Measurements from ENCODE around the gene NUTF2.

The NUTF2 gene

DNA sequence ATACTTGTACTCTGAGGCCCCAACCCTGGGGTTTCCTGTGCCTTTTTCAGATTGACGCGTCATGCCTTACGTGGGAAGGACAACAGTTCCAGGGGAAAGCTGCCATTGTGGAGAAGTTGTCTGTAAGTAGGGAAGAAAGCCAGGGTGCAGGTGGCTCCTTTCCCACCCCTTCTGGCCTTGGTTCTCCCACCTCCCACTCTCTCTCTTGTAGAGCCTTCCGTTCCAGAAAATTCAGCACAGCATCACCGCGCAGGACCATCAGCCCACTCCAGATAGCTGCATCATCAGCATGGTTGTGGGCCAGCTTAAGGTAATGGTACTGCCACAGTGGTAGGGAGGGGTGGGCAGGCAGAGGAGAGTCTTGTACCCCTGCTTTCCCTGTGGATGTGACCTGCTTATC lies 21.6 kb downstream of the NUTF2 start:
- H3K27ac ChIP-seq: no peak overlapping the region
- TF ChIP-seq, protein P1, sequence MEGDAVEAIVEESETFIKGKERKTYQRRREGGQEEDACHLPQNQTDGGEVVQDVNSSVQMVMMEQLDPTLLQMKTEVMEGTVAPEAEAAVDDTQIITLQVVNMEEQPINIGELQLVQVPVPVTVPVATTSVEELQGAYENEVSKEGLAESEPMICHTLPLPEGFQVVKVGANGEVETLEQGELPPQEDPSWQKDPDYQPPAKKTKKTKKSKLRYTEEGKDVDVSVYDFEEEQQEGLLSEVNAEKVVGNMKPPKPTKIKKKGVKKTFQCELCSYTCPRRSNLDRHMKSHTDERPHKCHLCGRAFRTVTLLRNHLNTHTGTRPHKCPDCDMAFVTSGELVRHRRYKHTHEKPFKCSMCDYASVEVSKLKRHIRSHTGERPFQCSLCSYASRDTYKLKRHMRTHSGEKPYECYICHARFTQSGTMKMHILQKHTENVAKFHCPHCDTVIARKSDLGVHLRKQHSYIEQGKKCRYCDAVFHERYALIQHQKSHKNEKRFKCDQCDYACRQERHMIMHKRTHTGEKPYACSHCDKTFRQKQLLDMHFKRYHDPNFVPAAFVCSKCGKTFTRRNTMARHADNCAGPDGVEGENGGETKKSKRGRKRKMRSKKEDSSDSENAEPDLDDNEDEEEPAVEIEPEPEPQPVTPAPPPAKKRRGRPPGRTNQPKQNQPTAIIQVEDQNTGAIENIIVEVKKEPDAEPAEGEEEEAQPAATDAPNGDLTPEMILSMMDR (conservative IDR thresholded peaks at IDR 0.05): no peak
- no peak for TF ChIP-seq ZFX (IDR thresholded peaks at IDR 0.05)

DNA sequence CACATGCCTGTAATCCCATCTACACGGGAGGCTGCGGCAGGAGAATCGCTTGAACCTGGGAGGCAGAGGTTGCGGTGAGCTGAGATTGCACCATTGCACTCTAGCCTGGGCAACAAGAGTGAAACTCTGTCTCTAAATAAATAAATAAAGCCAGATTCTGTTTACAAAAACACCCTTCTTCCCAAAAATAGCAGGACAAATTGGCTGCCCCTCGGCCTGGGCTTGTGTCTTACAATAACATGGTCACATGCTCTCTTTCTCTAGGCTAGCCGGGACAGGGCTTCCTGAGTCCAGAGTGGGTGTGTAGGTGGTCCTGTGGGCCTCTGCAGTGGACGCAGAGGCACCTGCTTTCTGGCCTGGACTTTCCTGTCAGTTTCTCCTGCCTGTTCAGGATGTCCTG lies 22.9 kb downstream of the NUTF2 start:
- TF ChIP-seq, protein P1 (conservative IDR thresholded peaks at IDR 0.05): no peak
- no peak for TF ChIP-seq ZFX (IDR thresholded peaks at IDR 0.05)

DNA sequence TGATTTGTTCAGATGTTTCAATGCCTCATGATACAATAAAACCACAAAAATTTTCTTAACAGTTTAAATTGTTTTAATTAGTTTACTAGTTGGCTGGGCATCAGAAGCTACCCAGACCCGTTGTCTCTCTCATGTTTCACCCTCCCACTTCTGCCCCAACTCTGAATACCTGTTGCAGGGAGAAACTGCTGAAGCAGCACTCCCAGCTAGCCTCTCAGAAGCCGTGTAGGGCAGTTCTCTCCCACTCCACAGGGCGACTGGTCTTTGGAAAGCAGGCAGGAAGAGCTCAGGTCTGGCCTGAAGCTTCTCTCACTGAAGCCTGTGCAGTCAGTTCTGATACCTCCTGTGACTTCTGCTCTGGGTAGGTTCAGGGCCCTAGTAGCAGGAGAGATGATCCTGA lies 24.5 kb downstream of the NUTF2 start:
- TF ChIP-seq, protein P1 (conservative IDR thresholded peaks at IDR 0.05): no peak
- TF ChIP-seq ZFX (IDR thresholded peaks at IDR 0.05): no peak
- no peak overlapping the region for H3K27ac ChIP-seq

More for the DNA sequence above, 22.9 kb downstream of the NUTF2 start:
- H3K27ac ChIP-seq: no peak overlapping the region

DNA sequence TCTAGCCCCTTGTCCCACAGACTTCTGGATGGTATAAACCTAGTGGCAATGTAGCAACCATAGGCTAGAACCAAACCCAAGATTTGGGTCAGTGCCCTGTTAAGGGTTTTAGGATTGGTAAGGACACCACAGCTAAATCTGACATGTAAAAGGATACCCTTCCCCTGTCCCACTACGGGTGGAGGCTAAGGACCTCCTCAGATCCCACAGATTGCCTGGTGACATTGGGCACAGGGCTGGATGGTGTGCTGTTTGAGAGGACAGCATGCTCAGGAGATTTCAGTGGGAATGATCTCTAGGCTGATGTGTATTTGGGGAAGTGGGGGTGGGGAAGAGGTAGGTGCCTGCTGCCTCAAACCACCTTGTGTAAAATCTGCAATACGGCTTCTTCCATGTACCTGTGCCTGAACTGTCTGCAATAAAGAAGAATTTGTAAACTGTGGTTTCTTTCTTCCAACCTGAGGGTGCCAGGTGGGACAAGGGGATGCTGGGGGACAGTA lies 25.4 kb downstream of the NUTF2 start:
- TF ChIP-seq, protein P1 (conservative IDR thresholded peaks at IDR 0.05): no peak
- TF ChIP-seq ZFX (IDR thresholded peaks at IDR 0.05): no peak
- H3K27ac ChIP-seq: peak overlapping the region; percentile 89

DNA sequence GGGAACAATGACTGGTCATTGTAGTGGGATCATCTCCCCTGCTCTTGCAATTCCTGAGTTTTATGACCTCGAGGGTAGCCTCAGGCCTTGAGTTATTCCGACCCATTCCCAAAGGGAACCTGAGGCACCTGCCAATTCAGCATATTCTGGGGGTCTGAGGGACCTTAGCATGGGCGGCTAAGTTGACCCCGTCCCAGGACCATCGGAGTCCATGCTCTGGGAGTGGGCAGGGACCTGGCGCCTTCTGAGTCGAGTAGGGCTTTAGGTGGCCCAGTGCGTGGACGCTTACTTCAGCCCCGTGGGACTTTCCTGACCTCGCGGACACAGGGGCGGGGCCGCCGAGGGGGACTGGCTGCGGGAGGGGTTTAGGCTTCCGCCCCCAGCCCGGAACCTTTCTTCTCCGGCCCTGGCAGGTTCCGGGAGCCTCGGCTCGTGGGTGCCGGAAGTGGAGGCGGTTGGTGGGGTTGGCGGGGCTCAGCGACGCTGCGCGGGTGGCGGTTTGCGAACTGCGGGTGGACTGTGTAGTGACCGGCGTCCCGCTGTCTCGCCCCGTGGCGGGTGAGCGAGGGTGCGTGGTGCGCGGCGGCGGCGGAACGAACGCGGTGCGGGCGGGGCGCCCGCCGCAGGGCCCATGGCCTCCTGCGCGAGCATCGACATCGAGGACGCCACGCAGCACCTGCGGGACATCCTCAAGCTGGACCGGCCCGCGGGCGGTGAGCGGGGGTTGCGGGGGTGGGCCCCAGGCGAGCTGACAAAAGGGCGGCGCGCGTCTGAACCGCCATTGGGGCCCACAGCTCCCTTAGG lies 26.1 kb downstream of the NUTF2 start, which contains the start of gene EDC4:
Gene EDC4, plus strand, starts transcription at position 422 of the 804 bp plus-strand sequence. Its CDS starts 210 bp downstream, at position 632.
- TF ChIP-seq, protein P1 (conservative IDR thresholded peaks at IDR 0.05): no peak
- peak; percentile 78 for TF ChIP-seq ZFX (IDR thresholded peaks at IDR 0.05)
- peak within 1 kb of the TSS; percentile 89 for H3K27ac ChIP-seq

DNA sequence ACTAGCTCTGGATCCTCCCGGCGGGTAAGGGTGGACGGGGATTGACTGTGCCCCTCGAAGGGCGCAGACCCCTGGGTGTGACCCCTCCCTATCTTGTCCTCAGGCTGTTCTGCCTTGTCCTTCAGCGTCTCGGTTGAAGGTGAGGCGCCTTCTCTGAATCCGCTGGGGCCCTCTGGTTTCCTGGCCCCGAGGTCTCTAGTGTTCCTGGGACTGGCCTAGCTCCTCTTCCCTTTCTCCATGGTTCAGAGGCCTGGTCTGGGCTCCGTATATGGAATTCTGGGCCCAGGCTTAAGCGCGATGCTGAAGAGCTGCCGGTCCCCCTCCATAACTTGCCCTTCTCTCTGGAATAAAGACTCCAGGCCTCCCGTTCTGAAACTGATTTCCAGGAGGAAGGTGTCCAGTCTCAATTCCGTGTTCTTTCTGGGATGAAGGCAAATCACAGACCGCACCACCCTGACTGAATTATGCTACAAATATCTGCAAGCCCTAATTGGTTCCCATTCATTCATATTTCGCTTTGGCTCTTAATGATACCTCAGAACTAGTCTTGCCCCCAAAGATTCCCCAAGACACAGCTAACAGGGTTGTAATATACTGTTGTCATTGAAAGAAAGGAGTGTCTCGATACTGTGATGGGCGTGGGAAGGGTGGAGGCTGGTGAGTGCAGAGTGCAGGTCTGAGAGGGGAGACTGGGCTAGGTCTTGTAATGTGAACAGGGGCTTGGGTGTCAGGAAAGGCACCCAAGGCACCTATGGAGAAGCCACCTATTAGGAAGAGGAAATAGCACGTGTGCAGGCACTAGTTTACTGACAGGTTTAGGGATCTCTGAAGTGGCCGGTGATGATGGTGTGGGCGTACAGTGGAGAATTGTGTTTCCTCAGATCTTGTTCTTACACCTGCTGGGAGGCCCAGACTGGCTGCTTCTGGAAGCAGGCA lies 27.0 kb downstream of the NUTF2 start:
- TF ChIP-seq, protein P1 (conservative IDR thresholded peaks at IDR 0.05): no peak
- TF ChIP-seq ZFX (IDR thresholded peaks at IDR 0.05): peak; percentile 48; the same call in 1 of the 2 replicates
- peak overlapping the region; percentile 89 for H3K27ac ChIP-seq
